Vagina (tissue), 2 donors: Measurements from ENCODE around the gene ATXN1. TPM values are rescaled to one million over a fixed set of nuclear protein-coding genes. Genes with fewer than 3 reads are reported as not detected.
"Not testable (repeated sequence)": the region's sequence is repeated elsewhere in the genome, so short reads cannot be mapped to it uniquely, and the experiment has no call there.

ENCODE experiments used
- DNase-seq, 2 donors: peaks; one replicate each; pipeline ENCODE4 v3.0.0-alpha.2; 2017; ENCODE audit errors: extremely low spot score in 2 of 2
- H3K27ac ChIP-seq: fragments of 200-600 bp; sonication (generic); one replicate; pipeline ENCODE4 v1.5.1; 2019
- H3K27me3 ChIP-seq: fragments of 200-600 bp; sonication (generic); one replicate; pipeline ENCODE4 v1.5.1; 2019
- H3K36me3 ChIP-seq, 2 donors: fragments of 200-600 bp; sonication (generic); one replicate each; pipeline ENCODE4 v1.5.1; 2017 to 2019
- H3K4me1 ChIP-seq: fragments of 200-600 bp; sonication (generic); one replicate; pipeline ENCODE4 v1.5.1; 2019
- H3K4me3 ChIP-seq, 2 donors: fragments of 200-600 bp; sonication (generic); 1 replicate in 1 of 2; 2 replicates in 1 of 2; pipeline ENCODE4 v1.5.1; 2016 to 2019
- H3K9me3 ChIP-seq: fragments of 200-600 bp; sonication (generic); one replicate; pipeline ENCODE4 v1.5.1; 2019
- POLR2A ChIP-seq, 2 donors: fragments of 450-650 bp; IDR thresholded peaks; one replicate each; pipeline ENCODE4 v1.6.1; 2017; ENCODE audit warnings: antibody characterized with exemption in 2 of 2, mild to moderate bottlenecking in 2 of 2, moderate library complexity in 2 of 2
- POLR2AphosphoS5 ChIP-seq, 2 donors: sonication (generic); formaldehyde crosslinking; IDR thresholded peaks; one replicate each; pipeline ENCODE4 v1.9.0; 2017; ENCODE audit warnings: antibody characterized with exemption in 2 of 2, mild to moderate bottlenecking in 2 of 2, low read depth in 1 of 2; ENCODE audit not compliant: insufficient read depth in 1 of 2
- intact Hi-C: fragments of 100-400 bp; cut with DNase I; formaldehyde crosslinking; loops from one replicate; pipeline ENCODE4 v1.15.1; 2023
- total RNA-seq: library from RNA; depleted of rRNA; stranded (reverse); fragments of >200 nt; gene quantifications from one replicate; pipeline ENCODE4 v1.2.3, GENCODE V29; 2016
- TF ChIP-seq, protein P1 (sequence below), 3 experiments: fragments of 450-650 bp in 2 of 3; fragments of 200-600 bp in 1 of 3; sonication (generic) in 1 of 3; IDR thresholded peaks; one replicate each; pipeline ENCODE4 v1.5.1; 2017 to 2019; ENCODE audit warnings: antibody characterized with exemption in 3 of 3, mild to moderate bottlenecking in 2 of 3, moderate library complexity in 2 of 3

ATXN1 gene
- total RNA-seq, 1 donor from 2014 or later, result 43.2 TPM

DNA sequence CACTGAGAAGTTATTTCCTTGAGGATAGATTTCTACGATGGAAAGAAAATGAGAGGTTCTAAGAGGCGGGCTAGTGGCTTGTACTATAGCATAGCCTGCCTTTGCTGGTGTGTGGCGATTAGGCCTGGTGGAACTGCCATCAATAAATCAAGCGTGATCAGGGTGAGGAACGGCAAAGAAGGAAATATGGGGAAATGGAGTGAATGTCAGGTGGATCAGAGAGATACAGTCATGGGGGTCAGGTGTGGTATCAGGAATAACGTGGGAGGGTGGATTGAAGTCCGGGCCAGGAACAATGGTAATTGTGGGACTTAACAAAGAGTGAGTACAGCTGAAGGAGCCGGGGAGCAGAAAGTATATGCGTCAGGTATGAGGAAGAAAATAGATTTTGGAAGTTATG, 500.7 kb downstream of the ATXN1 start:
- H3K4me1 ChIP-seq, DNase-seq, H3K4me3 ChIP-seq, H3K36me3 ChIP-seq, H3K27me3 ChIP-seq, H3K27ac ChIP-seq, intact Hi-C loops, H3K9me3 ChIP-seq: not testable (repeated sequence)

DNA sequence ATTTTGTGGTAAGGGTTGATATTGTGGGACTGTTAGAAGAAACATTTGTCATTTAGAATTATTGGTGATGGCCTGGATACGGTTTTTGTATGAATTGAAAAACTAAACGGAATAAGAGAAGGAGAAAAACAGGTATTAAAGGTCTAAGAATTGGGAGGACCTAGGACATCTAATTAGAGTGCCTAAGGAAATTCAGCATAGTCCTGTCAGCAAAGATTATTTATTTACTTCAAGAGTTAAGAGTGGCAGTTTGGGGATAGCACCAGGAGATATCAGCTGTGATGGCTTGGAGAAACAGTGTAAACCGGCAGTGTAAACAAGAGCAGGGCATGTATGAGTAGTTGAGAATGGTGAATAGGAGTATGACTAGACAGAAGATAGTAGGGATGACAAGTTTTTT, 501.7 kb downstream of the ATXN1 start:
- H3K4me1 ChIP-seq, H3K27me3 ChIP-seq, H3K36me3 ChIP-seq, H3K4me3 ChIP-seq, intact Hi-C loops, DNase-seq, H3K9me3 ChIP-seq, H3K27ac ChIP-seq: not testable (repeated sequence)

DNA sequence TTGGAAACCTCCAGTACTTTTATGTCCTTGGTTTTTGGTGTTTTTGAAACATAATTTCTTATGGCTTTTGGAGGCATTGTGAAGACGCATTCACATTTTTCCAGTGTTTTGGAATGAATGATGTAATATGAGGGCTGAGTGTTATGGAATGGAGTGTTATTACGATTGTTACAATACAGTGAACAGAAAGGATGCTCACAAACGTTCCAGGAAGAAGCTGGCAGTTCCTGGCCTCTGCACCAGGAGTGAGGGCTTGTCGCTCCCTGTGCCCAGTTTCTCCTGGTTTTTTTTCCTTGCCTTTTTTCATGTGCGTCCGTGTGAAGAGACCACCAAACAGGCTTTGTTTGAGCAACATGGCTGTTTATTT, 502.6 kb downstream of the ATXN1 start:
- no peaks in the 10 kb centered on the region for H3K27me3 ChIP-seq
- TF ChIP-seq POLR2A (IDR thresholded peaks at IDR 0.05), result no peak
- TF ChIP-seq POLR2AphosphoS5 (IDR thresholded peaks at IDR 0.05; ENCODE audit: insufficient read depth in 1 of 2, low read depth in 1 of 2), result no peak
- TF ChIP-seq, protein P1, sequence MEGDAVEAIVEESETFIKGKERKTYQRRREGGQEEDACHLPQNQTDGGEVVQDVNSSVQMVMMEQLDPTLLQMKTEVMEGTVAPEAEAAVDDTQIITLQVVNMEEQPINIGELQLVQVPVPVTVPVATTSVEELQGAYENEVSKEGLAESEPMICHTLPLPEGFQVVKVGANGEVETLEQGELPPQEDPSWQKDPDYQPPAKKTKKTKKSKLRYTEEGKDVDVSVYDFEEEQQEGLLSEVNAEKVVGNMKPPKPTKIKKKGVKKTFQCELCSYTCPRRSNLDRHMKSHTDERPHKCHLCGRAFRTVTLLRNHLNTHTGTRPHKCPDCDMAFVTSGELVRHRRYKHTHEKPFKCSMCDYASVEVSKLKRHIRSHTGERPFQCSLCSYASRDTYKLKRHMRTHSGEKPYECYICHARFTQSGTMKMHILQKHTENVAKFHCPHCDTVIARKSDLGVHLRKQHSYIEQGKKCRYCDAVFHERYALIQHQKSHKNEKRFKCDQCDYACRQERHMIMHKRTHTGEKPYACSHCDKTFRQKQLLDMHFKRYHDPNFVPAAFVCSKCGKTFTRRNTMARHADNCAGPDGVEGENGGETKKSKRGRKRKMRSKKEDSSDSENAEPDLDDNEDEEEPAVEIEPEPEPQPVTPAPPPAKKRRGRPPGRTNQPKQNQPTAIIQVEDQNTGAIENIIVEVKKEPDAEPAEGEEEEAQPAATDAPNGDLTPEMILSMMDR (IDR thresholded peaks at IDR 0.05), result no peak
- no peak overlapping the region for H3K27ac ChIP-seq
- H3K9me3 ChIP-seq, result no peaks in the 10 kb centered on the region
- no peaks in the 10 kb centered on the region for H3K4me1 ChIP-seq
- intact Hi-C loops, result no loop called here
- no peaks in the 10 kb centered on the region for H3K36me3 ChIP-seq
- H3K4me3 ChIP-seq, result no peak overlapping the region
- DNase-seq, result no peak

DNA sequence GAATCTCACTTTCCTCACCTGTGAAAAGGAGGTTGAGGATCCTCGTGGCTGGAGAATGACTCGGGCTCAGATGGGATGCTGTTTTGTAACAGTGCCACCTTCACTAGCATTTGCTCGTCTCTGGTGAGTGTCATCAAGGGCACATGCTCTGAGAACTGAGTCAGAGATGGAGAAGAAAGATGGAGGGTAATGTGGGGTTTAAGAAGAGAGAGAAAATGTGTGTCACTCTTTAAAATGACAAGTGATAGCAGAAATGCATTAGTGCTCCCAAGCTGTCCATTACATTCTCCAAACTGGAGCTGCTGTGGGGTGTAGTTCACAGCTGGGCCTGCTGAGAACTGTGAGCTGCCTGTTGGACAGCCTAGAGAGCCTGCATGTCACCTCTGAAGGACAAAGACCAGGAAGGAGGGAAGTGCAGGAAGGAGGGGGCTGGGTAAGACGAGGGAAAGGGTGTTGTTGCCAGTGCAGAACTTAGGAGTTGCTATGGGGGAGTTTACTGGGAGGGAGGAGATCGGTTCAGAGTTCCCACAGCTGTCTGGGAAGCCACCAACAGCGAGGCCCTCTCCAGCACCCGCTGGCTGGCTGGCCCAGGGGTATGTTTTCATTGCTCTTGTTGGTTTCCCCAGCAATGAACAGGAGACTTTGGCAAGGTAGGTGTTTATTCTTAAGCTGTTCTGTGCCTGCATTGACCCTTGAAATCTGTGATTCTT, 503.1 kb downstream of the ATXN1 start:
- H3K27ac ChIP-seq, result no peak overlapping the region
- DNase-seq, result no peak

DNA sequence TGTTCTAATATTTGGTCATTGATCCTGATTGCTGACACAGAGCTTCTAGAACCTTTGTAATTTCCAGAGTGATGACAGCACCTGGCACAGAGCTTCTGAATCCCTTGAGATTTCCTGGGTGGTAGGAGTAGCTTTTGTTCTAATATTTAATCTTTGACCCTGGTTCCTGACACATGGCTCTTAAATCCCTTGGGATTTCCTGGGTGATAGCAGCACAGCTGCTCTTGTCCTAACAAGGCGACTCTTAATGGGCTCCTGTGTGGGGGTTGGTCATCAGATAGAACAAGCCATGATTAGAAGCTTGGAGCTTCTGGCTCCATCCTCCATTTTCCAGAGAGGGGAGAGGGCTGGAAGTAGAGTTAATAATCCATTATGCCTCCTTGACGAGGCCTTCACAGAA, 504.5 kb downstream of the ATXN1 start:
- Histone ChIP-seq H3K9me3 (no peaks in the 10 kb centered on the region), H3K36me3 (no peaks in the 10 kb centered on the region), H3K4me3 (no peak overlapping the region), H3K27ac (no peak overlapping the region), H3K27me3 (no peaks in the 10 kb centered on the region), H3K4me1 (no peaks in the 10 kb centered on the region)
- no peak for DNase-seq
- TF ChIP-seq, protein P1 (IDR thresholded peaks at IDR 0.05), result no peak
- TF ChIP-seq POLR2A (IDR thresholded peaks at IDR 0.05) (no peak), POLR2AphosphoS5 (IDR thresholded peaks at IDR 0.05; ENCODE audit: insufficient read depth in 1 of 2, low read depth in 1 of 2) (no peak)
- intact Hi-C loops, result no loop called here

More for the DNA sequence above, 503.1 kb downstream of the ATXN1 start:
- intact Hi-C loops, result no loop called here
- H3K27me3 ChIP-seq, result no peaks in the 10 kb centered on the region
- H3K4me1 ChIP-seq, result no peaks in the 10 kb centered on the region
- H3K9me3 ChIP-seq, result no peaks in the 10 kb centered on the region
- no peaks in the 10 kb centered on the region for H3K36me3 ChIP-seq
- TF ChIP-seq, protein P1 (IDR thresholded peaks at IDR 0.05), result no peak
- TF ChIP-seq POLR2A (IDR thresholded peaks at IDR 0.05) (no peak), POLR2AphosphoS5 (IDR thresholded peaks at IDR 0.05; ENCODE audit: insufficient read depth in 1 of 2, low read depth in 1 of 2) (no peak)
- no peak overlapping the region for H3K4me3 ChIP-seq

DNA sequence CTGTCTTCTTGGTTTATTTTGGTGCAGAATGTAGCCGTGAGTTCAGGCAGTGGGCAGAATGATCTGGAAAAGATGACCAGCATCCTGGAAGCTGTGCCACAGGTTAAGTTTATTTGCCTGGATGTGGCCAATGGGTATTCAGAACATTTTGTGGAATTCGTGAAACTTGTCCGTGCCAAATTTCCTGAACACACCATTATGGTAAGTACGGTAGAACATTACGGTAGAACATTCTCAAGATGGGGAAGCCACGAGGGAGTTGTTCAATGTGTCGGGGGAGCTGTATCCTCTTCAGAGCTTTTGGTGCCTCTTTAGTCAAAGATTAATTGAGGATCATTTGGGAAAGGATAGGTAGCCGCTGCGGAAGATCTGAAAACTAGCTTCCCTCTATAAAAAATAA, 506.7 kb downstream of the ATXN1 start:
- Histone ChIP-seq H3K4me3 (no peak overlapping the region), H3K9me3 (no peaks in the 10 kb centered on the region), H3K36me3 (no peaks in the 10 kb centered on the region), H3K27ac (no peak overlapping the region), H3K4me1 (no peaks in the 10 kb centered on the region), H3K27me3 (no peaks in the 10 kb centered on the region)
- no peak for DNase-seq
- TF ChIP-seq, protein P1 (IDR thresholded peaks at IDR 0.05), result no peak
- TF ChIP-seq POLR2A (IDR thresholded peaks at IDR 0.05), result no peak
- no peak for TF ChIP-seq POLR2AphosphoS5 (IDR thresholded peaks at IDR 0.05; ENCODE audit: insufficient read depth in 1 of 2, low read depth in 1 of 2)
- intact Hi-C loops, result no loop called here
